ENCODE results near the gene BCL7A.

GRCh38 chr12:122054842-122055520 lies 33.3 kb downstream of the BCL7A start:
- TF ChIP-seq CTCF (IDR thresholded peaks at IDR 0.05) (no peak), EZH2 (IDR thresholded peaks at IDR 0.05; ENCODE audit: borderline replicate concordance, insufficient read depth, low read depth, low read length, poor library complexity, severe bottlenecking) (no peak)

All from B cell (primary cell).